ENCODE data around the gene DHX58.

DHX58 gene

GRCh38 chr17:42112552-42113176, at the start of gene DHX58:
DHX58 (minus strand) TSS chr17:42112714; CDS start chr17:42111892, 822 bp downstream.
- Histone ChIP-seq H3K9me3 (ENCODE audit: control insufficient read depth, insufficient read depth, low read depth, low read length) (no peaks in the 10 kb centered on the region), H3K36me3 (ENCODE audit: control insufficient read depth in 2 of 2, insufficient read depth in 1 of 2, low read length in 2 of 2) (peaks cover 5 to 46% of the 10 kb centered on the region in 2 experiments; a peak in 2 of 3 replicates), H3K27ac (ENCODE audit: extremely low read depth, low read depth, low read length) (no peak within 1 kb of the TSS), H3K4me1 (ENCODE audit: control insufficient read depth, insufficient read depth, low read length) (peaks cover 4% of the 10 kb centered on the region; the same call in 1 of the 2 replicates), H3K4me3 (ENCODE audit: low read depth, low read length) (no peak within 1 kb of the TSS)
- ChIA-PET CTCF (interaction anchor here (0.5 to 17.1 kb wide), 11 partner anchors 9 to 418 kb away, joined by 3 to 260 read pairs (median 3); partner anchors contain the start of genes DNAJC7 and NKIRAS2), POLR2A (interaction anchor here (1.3 to 1.8 kb wide), 2 partner anchors 9 to 86 kb away, joined by 4 read pairs; no protein-coding TSS in a partner anchor)
- TF ChIP-seq ZSCAN5A (tag by site-specific recombination; IDR thresholded peaks at IDR 0.05) (no peak), ZNF658 (tag by site-specific recombination; IDR thresholded peaks at IDR 0.05) (no peak), ZNF530 (tag by site-specific recombination; IDR thresholded peaks at IDR 0.05; ENCODE audit: low read depth) (no peak), PRDM10 (tag by site-specific recombination; IDR thresholded peaks at IDR 0.05) (peak; percentile 49), ZNF18 (tag by site-specific recombination; IDR thresholded peaks at IDR 0.05) (no peak), ZNF571 (tag by site-specific recombination; IDR thresholded peaks at IDR 0.05) (no peak), SP2 (tag by site-specific recombination; IDR thresholded peaks at IDR 0.05) (no peak), ZNF544 (tag by site-specific recombination; IDR thresholded peaks at IDR 0.05) (no peak), ZNF830 (tag by site-specific recombination; IDR thresholded peaks at IDR 0.05; ENCODE audit: low read depth) (no peak), ZNF585B (tag by site-specific recombination; IDR thresholded peaks at IDR 0.05) (no peak), ZNF335 (tag by site-specific recombination; conservative IDR thresholded peaks at IDR 0.05) (peak; percentile 59), MZF1 (tag by site-specific recombination; IDR thresholded peaks at IDR 0.05; ENCODE audit: borderline replicate concordance) (no peak), ZBTB48 (tag by site-specific recombination; IDR thresholded peaks at IDR 0.05) (no peak), ZNF394 (tag by site-specific recombination; IDR thresholded peaks at IDR 0.05; ENCODE audit: borderline replicate concordance) (no peak), PRDM6 (tag by site-specific recombination; IDR thresholded peaks at IDR 0.05) (no peak), REPIN1 (tag by site-specific recombination; IDR thresholded peaks at IDR 0.05; ENCODE audit: low read depth) (no peak), ZNF768 (tag by site-specific recombination; IDR thresholded peaks at IDR 0.05) (no peak), PRDM1 (tag by site-specific recombination; IDR thresholded peaks at IDR 0.05) (no peak), ZNF16 (tag by site-specific recombination; IDR thresholded peaks at IDR 0.05; ENCODE audit: low read depth) (no peak), ZBTB17 (tag by site-specific recombination; IDR thresholded peaks at IDR 0.05) (peak; percentile 73), ZFP41 (tag by site-specific recombination; IDR thresholded peaks at IDR 0.05; ENCODE audit: borderline replicate concordance) (no peak), ZNF223 (tag by site-specific recombination; IDR thresholded peaks at IDR 0.05) (0 out of 2 replicates have a peak, but pooled peaks have one; percentile 39), SP3 (tag by site-specific recombination; IDR thresholded peaks at IDR 0.05) (no peak), ZNF266 (tag by site-specific recombination; IDR thresholded peaks at IDR 0.05; ENCODE audit: low read depth) (no peak), KLF1 (tag by site-specific recombination; IDR thresholded peaks at IDR 0.05) (no peak), ZNF449 (tag by site-specific recombination; IDR thresholded peaks at IDR 0.05) (no peak), ZNF146 (tag by site-specific recombination; IDR thresholded peaks at IDR 0.05) (no peak)
